A549 (cell line): Measurements from ENCODE around the gene GSAP. TPM values are rescaled to one million over a fixed set of nuclear protein-coding genes. Genes with fewer than 3 reads are reported as not detected.
A peak's percentile ranks its signal among the peaks of the same experiment; 100 is the strongest.
"Not testable (repeated sequence)": the region's sequence is repeated elsewhere in the genome, so short reads cannot be mapped to it uniquely, and the experiment has no call there.

Experiments used
- ATAC-seq, 2 experiments: fragments of 200-7000 bp in 1 of 2; fragments of >200 bp in 1 of 2; cut with Nextera tagmentation in 1 of 2; cut with Tn5 transposase in 1 of 2; 3 replicates each; pipeline versions ENCODE4 v1.8.0 to v1.9.1; 2018 to 2020; ENCODE audit warnings: mild to moderate bottlenecking in 1 of 2, moderate library complexity in 1 of 2
- CTCF ChIA-PET: fragments of 300-600 bp; sonication (Branson Sonifier 250); formaldehyde crosslinking; extraction: SDS; loops from one replicate; lab custom pipeline; 2021; ENCODE audit warnings: antibody characterized with exemption, inconsistent platforms; lab: Yijun Ruan, JAX
- POLR2A ChIA-PET: fragments of 350-600 bp; formaldehyde crosslinking; extraction: SDS; loops from one replicate; lab custom pipeline; 2021; ENCODE audit warnings: antibody characterized with exemption, inconsistent platforms; lab: Yijun Ruan, JAX
- DNase-seq, 2 experiments: peaks; one replicate each; pipeline versions ENCODE4 v3.0.0 to v3.0.0-alpha.2; 2011 to 2016; ENCODE audit warnings: low read depth in 1 of 2, low spot score in 1 of 2
- FAIRE-seq: peaks from 2 replicates; lab custom pipeline; 2011; peaks lifted over from hg19 to GRCh38; lab: Jason Lieb, UNC
- H3K27ac ChIP-seq, 2 experiments: fragments of >200 bp; sonication (Bioruptor Twin); formaldehyde crosslinking; 3 replicates each; pipeline ENCODE4 v1.5.1; 2016 to 2017
- H3K4me1 ChIP-seq: fragments of >200 bp; sonication (Bioruptor Twin); formaldehyde crosslinking; 3 replicates; pipeline ENCODE4 v1.6.1; 2016
- H3K4me2 ChIP-seq: fragments of >200 bp; sonication (Bioruptor Twin); formaldehyde crosslinking; 3 replicates; pipeline ENCODE4 v1.6.1; 2016
- H3K4me3 ChIP-seq: fragments of >200 bp; sonication (Bioruptor Twin); formaldehyde crosslinking; 3 replicates; pipeline ENCODE4 v1.5.1; 2016
- H3K9me3 ChIP-seq: fragments of >200 bp; sonication (Bioruptor Twin); formaldehyde crosslinking; 3 replicates; pipeline ENCODE4 v1.6.1; 2016
- BHLHE40 ChIP-seq: IDR thresholded peaks from 2 replicates; pipeline ENCODE4 v1.6.1; 2012; ENCODE audit warnings: low read depth, low read length, inconsistent platforms
- CBX2 ChIP-seq: fragments of 200-600 bp; sonication (generic); IDR thresholded peaks from 2 replicates; pipeline ENCODE4 v1.6.1; 2016; ENCODE audit warnings: low read depth, mild to moderate bottlenecking, borderline replicate concordance
- CEBPB ChIP-seq, 2 experiments: fragments of >200 bp in 1 of 2; sonication (Bioruptor Twin) in 1 of 2; formaldehyde crosslinking in 1 of 2; IDR thresholded peaks; 2 replicates each; pipeline ENCODE4 v1.6.1; 2012 to 2016
- EHMT2 ChIP-seq: fragments of 200-600 bp; sonication (generic); IDR thresholded peaks from 2 replicates; pipeline ENCODE4 v1.6.1; 2016; ENCODE audit warnings: antibody characterized with exemption, low read depth, mild to moderate bottlenecking, moderate library complexity
- EP300 ChIP-seq, 2 experiments: fragments of >200 bp; sonication (Bioruptor Twin); formaldehyde crosslinking; IDR thresholded peaks; 2 replicates in 1 of 2; 3 replicates in 1 of 2; pipeline ENCODE4 v1.6.1; 2016 to 2017
- ESRRA ChIP-seq: fragments of 150-350 bp; IDR thresholded peaks from 2 replicates; pipeline ENCODE4 v1.6.1; 2014; ENCODE audit warnings: mild to moderate bottlenecking, low read length, borderline replicate concordance
- FOSB ChIP-seq: fragments of 250-450 bp; sonication (Bioruptor Pico); IDR thresholded peaks from 2 replicates; pipeline ENCODE4 v1.5.0; 2020; ENCODE audit warnings: mild to moderate bottlenecking, moderate library complexity
- FOSL2 ChIP-seq, 2 experiments: fragments of 450-650 bp in 1 of 2; fragments of >200 bp in 1 of 2; sonication (Bioruptor Twin) in 1 of 2; formaldehyde crosslinking; IDR thresholded peaks; 2 replicates each; pipeline versions ENCODE4 v1.5.0 to v1.6.1; 2016 to 2020; ENCODE audit warnings: mild to moderate bottlenecking in 1 of 2, moderate library complexity in 1 of 2
- HDAC2 ChIP-seq: fragments of 200-600 bp; sonication (generic); IDR thresholded peaks from 2 replicates; pipeline ENCODE4 v1.6.1; 2016
- HEYL ChIP-seq: fragments of 250-450 bp; sonication (Bioruptor Pico); IDR thresholded peaks from 2 replicates; pipeline ENCODE4 v1.8.0; 2021; ENCODE audit warnings: mild to moderate bottlenecking, moderate library complexity
- HOXB13 ChIP-seq: fragments of 250-450 bp; sonication (Bioruptor Pico); IDR thresholded peaks from 2 replicates; pipeline ENCODE4 v1.5.0; 2020; ENCODE audit warnings: low read depth, mild to moderate bottlenecking, moderate library complexity
- MAFK ChIP-seq: fragments of 450-650 bp; IDR thresholded peaks from 2 replicates; pipeline ENCODE4 v1.6.1; 2014; ENCODE audit not compliant: partially characterized antibody
- MAZ ChIP-seq: fragments of 150-350 bp; IDR thresholded peaks from 2 replicates; pipeline ENCODE4 v1.6.1; 2014; ENCODE audit warnings: antibody characterized with exemption, low read depth, low read length, borderline replicate concordance
- MYC ChIP-seq: IDR thresholded peaks from 2 replicates; pipeline ENCODE4 v1.6.1; 2012; ENCODE audit warnings: mild to moderate bottlenecking, inconsistent platforms, low read length, improper control_type of control experiment, borderline replicate concordance
- NR3C1 ChIP-seq: fragments of >200 bp; sonication (Bioruptor Twin); formaldehyde crosslinking; IDR thresholded peaks from 3 replicates; pipeline ENCODE4 v1.6.1; 2017
- PHF8 ChIP-seq: fragments of 200-600 bp; sonication (generic); IDR thresholded peaks from 2 replicates; pipeline ENCODE4 v1.6.1; 2016; ENCODE audit warnings: low read depth, mild to moderate bottlenecking, antibody characterized with exemption, moderate library complexity, borderline replicate concordance
- SMC3 ChIP-seq: fragments of >200 bp; sonication (Bioruptor Twin); formaldehyde crosslinking; IDR thresholded peaks from 3 replicates; pipeline ENCODE4 v1.6.1; 2018; ENCODE audit warnings: inconsistent platforms
- SREBF2 ChIP-seq: fragments of 450-650 bp; IDR thresholded peaks from 2 replicates; pipeline ENCODE4 v1.6.1; 2014; ENCODE audit warnings: mild to moderate bottlenecking, moderate library complexity
- TFCP2L1 ChIP-seq: fragments of 250-450 bp; sonication (Bioruptor Pico); IDR thresholded peaks from 2 replicates; pipeline ENCODE4 v1.5.0; 2021; ENCODE audit warnings: mild to moderate bottlenecking
- TP53 ChIP-seq: fragments of 250-450 bp; sonication (Bioruptor Pico); IDR thresholded peaks from 2 replicates; pipeline ENCODE4 v1.5.0; 2021; ENCODE audit warnings: mild to moderate bottlenecking, moderate library complexity
- ZC3H11A ChIP-seq: fragments of 450-650 bp; IDR thresholded peaks from 2 replicates; pipeline ENCODE4 v1.6.1; 2014; ENCODE audit warnings: antibody characterized with exemption, mild to moderate bottlenecking
- ZFP36 ChIP-seq: fragments of 450-650 bp; IDR thresholded peaks from 2 replicates; pipeline ENCODE4 v1.6.1; 2014; ENCODE audit warnings: borderline replicate concordance; ENCODE audit not compliant: partially characterized antibody
- ZNF302 ChIP-seq: fragments of 250-450 bp; sonication (Bioruptor Pico); IDR thresholded peaks from 2 replicates; pipeline ENCODE4 v1.9.0; 2021; ENCODE audit warnings: inconsistent platforms, mild to moderate bottlenecking, moderate library complexity
- ZSCAN20 ChIP-seq: fragments of 250-450 bp; sonication (Bioruptor Pico); IDR thresholded peaks from 2 replicates; pipeline ENCODE4 v1.8.0; 2022; ENCODE audit warnings: mild to moderate bottlenecking, moderate library complexity
- WGBS: methylation state at CpG from one replicate; pipeline ENCODE4 v1.1.6; 2017; ENCODE audit errors: missing lambda C conversion rate; 5-methylcytosine and 5-hydroxymethylcytosine counted together
- polyA plus RNA-seq, 4 experiments: library from polyadenylated mRNA; depleted of rRNA in 3 of 4; stranded (reverse); fragments of >200 nt; fragmentation: RNase III in 1 of 4; extraction: RNeasy Plus Mini Kit Qiagen cat#74134 plus additional on column Dnase treatment in 1 of 4; gene quantifications; 2 replicates in 3 of 4; 3 replicates in 1 of 4; pipeline ENCODE4 v1.2.3, GENCODE V29; 2011 to 2017
- TF ChIP-seq, protein P1 (sequence below): IDR thresholded peaks from 2 replicates; pipeline ENCODE4 v1.6.1; 2012
- TF ChIP-seq, protein P2 (sequence below): IDR thresholded peaks from 2 replicates; pipeline ENCODE4 v1.6.1; 2012; ENCODE audit warnings: low read depth, borderline replicate concordance
- TF ChIP-seq, protein P3 (sequence below): fragments of 450-650 bp; IDR thresholded peaks from 2 replicates; pipeline ENCODE4 v1.6.1; 2014; ENCODE audit warnings: antibody characterized with exemption
- TF ChIP-seq, protein P4 (sequence below): IDR thresholded peaks from 2 replicates; pipeline ENCODE4 v1.6.1; 2012

GSAP gene
- polyA plus RNA-seq, 2 of the 4 experiments (the other 2 are of a cell fraction): 4.1 to 18.6 TPM

DNA sequence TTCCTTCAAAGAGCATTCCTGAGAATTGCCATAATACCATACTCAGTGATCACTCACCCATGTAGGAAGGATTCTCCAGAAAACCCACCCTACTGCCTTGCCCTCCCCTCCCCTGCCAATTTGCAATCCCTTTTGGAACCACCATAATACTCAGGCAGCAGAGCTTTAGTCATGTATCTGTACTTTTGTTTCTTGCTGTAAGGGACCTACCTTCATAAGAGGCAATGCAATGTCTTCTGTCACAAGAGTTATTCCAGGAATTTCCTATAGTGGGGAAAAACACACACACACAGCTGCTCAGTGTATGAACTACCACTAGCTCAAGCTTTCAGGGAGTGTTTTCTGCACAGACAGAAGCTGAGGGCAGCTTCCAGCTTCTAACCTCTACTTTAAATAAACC is 67.0 kb downstream of the GSAP start:
- CTCF ChIA-PET: interaction anchor here (1.3 to 1.8 kb wide), 2 partner anchors 17 to 48 kb away, joined by 4 to 13 read pairs; no protein-coding TSS in a partner anchor
- Histone ChIP-seq H3K4me2 (no peak overlapping the region), H3K4me1 (peaks cover 14% of the 10 kb centered on the region; the same call in 1 of the 3 replicates), H3K9me3 (no peaks in the 10 kb centered on the region), H3K4me3 (no peak overlapping the region), H3K27ac (no peak overlapping the region)
- ATAC-seq (peak; percentile 13 to 21; a peak in 2 of 6 replicates), DNase-seq (no peak), FAIRE-seq (no peak)
- POLR2A ChIA-PET: interaction anchor here (0.6 kb wide), 1 partner anchor 67 kb away, joined by 6 read pairs; the partner anchor contains the start of gene GSAP
- TF ChIP-seq TFCP2L1 (CRISPR knock-in tag) (no peak), MAFK (no peak), SMC3 (no peak), FOSL2 (IDR thresholded peaks at IDR 0.05) (no peak), FOSL2 (CRISPR knock-in tag; IDR thresholded peaks at IDR 0.05) (no peak), ESRRA (no peak), ZFP36 (no peak), BHLHE40 (no peak)
- TF ChIP-seq, protein P1, sequence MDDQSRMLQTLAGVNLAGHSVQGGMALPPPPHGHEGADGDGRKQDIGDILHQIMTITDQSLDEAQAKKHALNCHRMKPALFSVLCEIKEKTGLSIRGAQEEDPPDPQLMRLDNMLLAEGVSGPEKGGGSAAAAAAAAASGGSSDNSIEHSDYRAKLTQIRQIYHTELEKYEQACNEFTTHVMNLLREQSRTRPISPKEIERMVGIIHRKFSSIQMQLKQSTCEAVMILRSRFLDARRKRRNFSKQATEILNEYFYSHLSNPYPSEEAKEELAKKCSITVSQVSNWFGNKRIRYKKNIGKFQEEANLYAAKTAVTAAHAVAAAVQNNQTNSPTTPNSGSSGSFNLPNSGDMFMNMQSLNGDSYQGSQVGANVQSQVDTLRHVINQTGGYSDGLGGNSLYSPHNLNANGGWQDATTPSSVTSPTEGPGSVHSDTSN: no peak

DNA sequence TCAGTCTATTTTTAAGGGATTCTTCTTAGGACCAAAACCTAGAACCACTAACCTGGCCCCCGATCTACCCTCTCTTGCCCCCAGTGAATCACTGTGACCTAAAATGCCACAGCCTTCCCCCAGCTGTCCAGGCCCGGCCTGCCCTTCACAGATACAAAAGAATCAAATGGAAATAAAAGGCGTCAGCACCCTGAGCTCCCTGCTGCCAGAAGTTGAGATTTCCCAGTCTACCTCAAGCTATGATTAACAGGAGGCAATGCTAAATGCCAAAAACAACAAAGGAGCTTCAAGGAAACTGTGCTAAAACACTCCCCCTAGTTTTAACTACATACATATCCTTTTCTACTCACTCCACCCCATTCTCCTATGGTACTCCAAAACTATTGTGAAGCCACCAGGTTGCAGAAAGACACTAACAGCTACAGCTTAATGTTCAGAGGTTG is 67.8 kb downstream of the GSAP start:
- 62% methylated on average over 3 of the region's 3 CpGs for WGBS
- no peaks in the 10 kb centered on the region for H3K9me3 ChIP-seq
- CTCF ChIA-PET: interaction anchor here (0.6 to 1.8 kb wide), 5 partner anchors 9 to 49 kb away, joined by 3 to 13 read pairs (median 3); no protein-coding TSS in a partner anchor
- peak overlapping the region; percentile 22; the same call in 1 of the 3 replicates for H3K4me2 ChIP-seq
- peak; percentile 34 to 60; a peak in 3 of 6 replicates for ATAC-seq
- POLR2A ChIA-PET: interaction anchor here (0.6 kb wide), 1 partner anchor 68 kb away, joined by 6 read pairs; the partner anchor contains the start of gene GSAP
- no peak for FAIRE-seq
- TF ChIP-seq CBX2 (no peak), ZNF302 (CRISPR knock-in tag) (no peak), HOXB13 (CRISPR knock-in tag) (no peak), NR3C1 (no peak), TFCP2L1 (CRISPR knock-in tag) (no peak), HEYL (CRISPR knock-in tag) (no peak), FOSB (no peak)
- TF ChIP-seq, protein P2, sequence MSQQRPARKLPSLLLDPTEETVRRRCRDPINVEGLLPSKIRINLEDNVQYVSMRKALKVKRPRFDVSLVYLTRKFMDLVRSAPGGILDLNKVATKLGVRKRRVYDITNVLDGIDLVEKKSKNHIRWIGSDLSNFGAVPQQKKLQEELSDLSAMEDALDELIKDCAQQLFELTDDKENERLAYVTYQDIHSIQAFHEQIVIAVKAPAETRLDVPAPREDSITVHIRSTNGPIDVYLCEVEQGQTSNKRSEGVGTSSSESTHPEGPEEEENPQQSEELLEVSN: no peak
- TF ChIP-seq, protein P3, sequence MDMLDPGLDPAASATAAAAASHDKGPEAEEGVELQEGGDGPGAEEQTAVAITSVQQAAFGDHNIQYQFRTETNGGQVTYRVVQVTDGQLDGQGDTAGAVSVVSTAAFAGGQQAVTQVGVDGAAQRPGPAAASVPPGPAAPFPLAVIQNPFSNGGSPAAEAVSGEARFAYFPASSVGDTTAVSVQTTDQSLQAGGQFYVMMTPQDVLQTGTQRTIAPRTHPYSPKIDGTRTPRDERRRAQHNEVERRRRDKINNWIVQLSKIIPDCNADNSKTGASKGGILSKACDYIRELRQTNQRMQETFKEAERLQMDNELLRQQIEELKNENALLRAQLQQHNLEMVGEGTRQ: no peak
- TF ChIP-seq, protein P4, sequence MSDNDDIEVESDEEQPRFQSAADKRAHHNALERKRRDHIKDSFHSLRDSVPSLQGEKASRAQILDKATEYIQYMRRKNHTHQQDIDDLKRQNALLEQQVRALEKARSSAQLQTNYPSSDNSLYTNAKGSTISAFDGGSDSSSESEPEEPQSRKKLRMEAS: no peak
- TF ChIP-seq, all 56 proteins: peak for 0
- DNase-seq: no peak
- peaks cover 14% of the 10 kb centered on the region; the same call in 1 of the 3 replicates for H3K4me1 ChIP-seq
- H3K4me3 ChIP-seq: no peak overlapping the region
- H3K27ac ChIP-seq: no peak overlapping the region

DNA sequence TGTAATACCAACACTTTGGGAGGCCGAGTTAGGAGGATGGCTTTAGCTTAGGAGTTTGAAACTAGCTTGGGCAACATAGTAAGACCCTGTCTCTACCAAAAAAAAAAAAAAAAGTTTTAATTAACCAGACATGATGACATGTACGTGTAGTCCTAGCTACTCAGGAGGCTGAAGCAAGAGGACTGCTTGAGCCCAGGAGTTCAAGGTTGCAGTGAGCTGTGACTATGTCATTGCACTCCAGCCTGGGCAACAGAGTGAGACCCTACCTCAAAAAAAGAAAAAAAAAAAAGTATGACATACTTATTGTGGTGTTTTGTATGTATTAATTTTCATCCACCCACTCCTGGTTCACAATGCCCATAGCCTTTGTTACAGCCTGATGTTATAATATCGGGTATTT is 69.7 kb downstream of the GSAP start:
- CTCF ChIA-PET: interaction anchor here (1.2 kb wide), 1 partner anchor 15 kb away, joined by 6 read pairs; no protein-coding TSS in a partner anchor
- no peak overlapping the region for H3K4me2 ChIP-seq
- no peak for ATAC-seq

DNA sequence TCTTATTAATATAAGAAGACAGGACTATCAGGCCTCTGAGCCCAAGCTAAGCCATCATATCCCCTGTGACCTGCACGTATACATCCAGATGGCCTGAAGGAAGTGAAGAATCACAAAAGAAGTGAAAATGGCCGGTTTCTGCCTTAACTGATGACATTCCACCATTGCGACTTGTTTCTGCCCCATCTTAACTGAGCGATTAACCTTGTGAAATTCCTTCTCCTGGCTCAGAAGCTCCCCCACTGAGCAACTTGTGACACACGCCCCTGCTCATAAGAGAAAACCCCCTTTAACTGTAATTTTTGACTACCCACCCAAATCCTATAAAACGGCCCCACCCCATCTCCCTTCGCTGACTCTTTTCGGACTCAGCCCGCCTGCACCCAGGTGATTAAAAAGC is 70.7 kb downstream of the GSAP start:
- DNase-seq, FAIRE-seq, H3K4me3 ChIP-seq, ATAC-seq, H3K9me3 ChIP-seq, H3K4me2 ChIP-seq, H3K27ac ChIP-seq, POLR2A ChIA-PET: not testable (repeated sequence)
- CTCF ChIA-PET: interaction anchor here (0.9 kb wide), 1 partner anchor 9 kb away, joined by 3 read pairs; no protein-coding TSS in a partner anchor
- WGBS: 83% methylated on average over 9 of the region's 9 CpGs
- peaks cover 14% of the 10 kb centered on the region; the same call in 1 of the 3 replicates for H3K4me1 ChIP-seq

More for the DNA sequence above, 69.7 kb downstream of the GSAP start:
- Histone ChIP-seq H3K4me3 (no peak overlapping the region), H3K27ac (no peak overlapping the region), H3K9me3 (no peaks in the 10 kb centered on the region), H3K4me1 (peaks cover 14% of the 10 kb centered on the region; the same call in 1 of the 3 replicates)
- WGBS: 94% methylated on average over 3 of the region's 3 CpGs
- DNase-seq (no peak), FAIRE-seq (no peak)
- POLR2A ChIA-PET: no interaction called here
- TF ChIP-seq EHMT2 (no peak), MAFK (no peak), MYC (no peak), ZSCAN20 (CRISPR knock-in tag) (no peak), EP300 (IDR thresholded peaks at IDR 0.05) (no peak), ZC3H11A (no peak), HDAC2 (no peak), SREBF2 (no peak), PHF8 (no peak), MAZ (no peak), CEBPB (IDR thresholded peaks at IDR 0.05) (no peak), SMC3 (no peak), TP53 (CRISPR knock-in tag) (no peak), FOSL2 (IDR thresholded peaks at IDR 0.05) (no peak), FOSL2 (CRISPR knock-in tag; IDR thresholded peaks at IDR 0.05) (no peak)
- TF ChIP-seq, protein P4: no peak
- TF ChIP-seq, protein P3: no peak
